HEK293 (cell line): ENCODE data around the gene FGR.

Experiments used
- OSR2 ChIP-seq: fragments of 450-650 bp; formaldehyde crosslinking; IDR thresholded peaks from 2 replicates; pipeline ENCODE4 v1.5.1; 2016; ENCODE audit warnings: missing biosample characterization, missing genetic modification characterization
- PRDM4 ChIP-seq: fragments of 450-650 bp; formaldehyde crosslinking; IDR thresholded peaks from 2 replicates; pipeline ENCODE4 v1.5.1; 2017; ENCODE audit warnings: missing biosample characterization, missing genetic modification characterization
- REPIN1 ChIP-seq: fragments of 450-650 bp; formaldehyde crosslinking; IDR thresholded peaks from 2 replicates; pipeline ENCODE4 v1.5.1; 2017; ENCODE audit warnings: missing biosample characterization, missing genetic modification characterization, low read depth
- YY1 ChIP-seq: fragments of 450-650 bp; formaldehyde crosslinking; IDR thresholded peaks from 2 replicates; pipeline ENCODE4 v1.5.1; 2018; ENCODE audit warnings: missing biosample characterization, missing genetic modification characterization
- ZBTB7A ChIP-seq: fragments of 450-650 bp; formaldehyde crosslinking; IDR thresholded peaks from 2 replicates; pipeline ENCODE4 v1.5.1; 2016; ENCODE audit warnings: low read depth, missing biosample characterization, missing genetic modification characterization
- ZNF114 ChIP-seq: fragments of 450-650 bp; formaldehyde crosslinking; IDR thresholded peaks from 2 replicates; pipeline ENCODE4 v1.5.0; 2017; ENCODE audit warnings: missing biosample characterization, missing genetic modification characterization
- ZNF157 ChIP-seq: fragments of 450-650 bp; formaldehyde crosslinking; IDR thresholded peaks from 2 replicates; pipeline ENCODE4 v1.5.1; 2016; ENCODE audit warnings: missing biosample characterization, missing genetic modification characterization
- ZNF280D ChIP-seq: fragments of 450-650 bp; formaldehyde crosslinking; IDR thresholded peaks from 2 replicates; pipeline ENCODE4 v1.5.1; 2016; ENCODE audit warnings: missing biosample characterization, missing genetic modification characterization
- ZNF549 ChIP-seq: fragments of 450-650 bp; IDR thresholded peaks from 2 replicates; pipeline ENCODE4 v1.5.1; 2018; ENCODE audit warnings: missing biosample characterization, missing genetic modification characterization, mild to moderate bottlenecking, inconsistent platforms, moderate library complexity
- ZNF561 ChIP-seq: fragments of 450-650 bp; IDR thresholded peaks from 2 replicates; pipeline ENCODE4 v1.5.1; 2018; ENCODE audit warnings: missing biosample characterization, missing genetic modification characterization, borderline replicate concordance
- ZNF585B ChIP-seq: fragments of 450-650 bp; formaldehyde crosslinking; IDR thresholded peaks from 2 replicates; pipeline ENCODE4 v1.5.1; 2016; ENCODE audit warnings: missing biosample characterization, missing genetic modification characterization
- ZNF639 ChIP-seq: fragments of 450-650 bp; formaldehyde crosslinking; IDR thresholded peaks from 2 replicates; pipeline ENCODE4 v1.5.1; 2016; ENCODE audit warnings: missing biosample characterization, missing genetic modification characterization
- ZNF701 ChIP-seq: fragments of 450-650 bp; formaldehyde crosslinking; IDR thresholded peaks from 2 replicates; pipeline ENCODE4 v1.5.1; 2016; ENCODE audit warnings: missing biosample characterization, missing genetic modification characterization
- ZNF768 ChIP-seq: fragments of 450-650 bp; formaldehyde crosslinking; IDR thresholded peaks from 2 replicates; pipeline ENCODE4 v1.5.1; 2018; ENCODE audit warnings: missing biosample characterization, mild to moderate bottlenecking, missing genetic modification characterization
- ZNF791 ChIP-seq: fragments of 450-650 bp; formaldehyde crosslinking; IDR thresholded peaks from 2 replicates; pipeline ENCODE4 v1.5.1; 2016; ENCODE audit warnings: missing biosample characterization, missing genetic modification characterization
- TF ChIP-seq, protein P1 (sequence below): fragments of 450-650 bp; formaldehyde crosslinking; IDR thresholded peaks from 2 replicates; pipeline ENCODE4 v1.5.1; 2016; ENCODE audit warnings: missing biosample characterization, missing genetic modification characterization
- TF ChIP-seq, protein P2 (sequence below): fragments of 450-650 bp; formaldehyde crosslinking; IDR thresholded peaks from 2 replicates; pipeline ENCODE4 v1.5.1; 2017; ENCODE audit warnings: missing biosample characterization, missing genetic modification characterization
- TF ChIP-seq, protein P3 (sequence below): fragments of 450-650 bp; formaldehyde crosslinking; IDR thresholded peaks from 2 replicates; pipeline ENCODE4 v1.5.1; 2016; ENCODE audit warnings: missing biosample characterization, missing genetic modification characterization
- TF ChIP-seq, protein P4 (sequence below): fragments of 450-650 bp; formaldehyde crosslinking; IDR thresholded peaks from 2 replicates; pipeline ENCODE4 v1.5.1; 2016; ENCODE audit warnings: missing biosample characterization, missing genetic modification characterization

Gene FGR

GRCh38 chr1:27671964-27672749 is 37.2 kb upstream of the FGR start, which contains the start of gene IFI6 (continued):
- TF ChIP-seq ZNF791 (no peak), REPIN1 (no peak), ZNF114 (tag by site-specific recombination) (no peak), ZNF768 (tag by site-specific recombination) (no peak), ZBTB7A (tag by site-specific recombination) (no peak), ZNF157 (no peak), YY1 (0 out of 2 replicates have a peak, but pooled peaks have one; percentile 15), OSR2 (tag by site-specific recombination) (no peak), ZNF280D (tag by site-specific recombination) (no peak), ZNF549 (tag by site-specific recombination) (no peak), PRDM4 (tag by site-specific recombination) (peak; percentile 100), ZNF561 (tag by site-specific recombination) (peak; percentile 76; the same call in 1 of the 2 replicates), ZNF701 (no peak), ZNF585B (tag by site-specific recombination) (no peak), ZNF639 (tag by site-specific recombination) (no peak)
- TF ChIP-seq, protein P1, sequence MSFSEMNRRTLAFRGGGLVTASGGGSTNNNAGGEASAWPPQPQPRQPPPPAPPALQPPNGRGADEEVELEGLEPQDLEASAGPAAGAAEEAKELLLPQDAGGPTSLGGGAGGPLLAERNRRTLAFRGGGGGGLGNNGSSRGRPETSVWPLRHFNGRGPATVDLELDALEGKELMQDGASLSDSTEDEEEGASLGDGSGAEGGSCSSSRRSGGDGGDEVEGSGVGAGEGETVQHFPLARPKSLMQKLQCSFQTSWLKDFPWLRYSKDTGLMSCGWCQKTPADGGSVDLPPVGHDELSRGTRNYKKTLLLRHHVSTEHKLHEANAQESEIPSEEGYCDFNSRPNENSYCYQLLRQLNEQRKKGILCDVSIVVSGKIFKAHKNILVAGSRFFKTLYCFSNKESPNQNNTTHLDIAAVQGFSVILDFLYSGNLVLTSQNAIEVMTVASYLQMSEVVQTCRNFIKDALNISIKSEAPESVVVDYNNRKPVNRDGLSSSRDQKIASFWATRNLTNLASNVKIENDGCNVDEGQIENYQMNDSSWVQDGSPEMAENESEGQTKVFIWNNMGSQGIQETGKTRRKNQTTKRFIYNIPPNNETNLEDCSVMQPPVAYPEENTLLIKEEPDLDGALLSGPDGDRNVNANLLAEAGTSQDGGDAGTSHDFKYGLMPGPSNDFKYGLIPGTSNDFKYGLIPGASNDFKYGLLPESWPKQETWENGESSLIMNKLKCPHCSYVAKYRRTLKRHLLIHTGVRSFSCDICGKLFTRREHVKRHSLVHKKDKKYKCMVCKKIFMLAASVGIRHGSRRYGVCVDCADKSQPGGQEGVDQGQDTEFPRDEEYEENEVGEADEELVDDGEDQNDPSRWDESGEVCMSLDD (tag by site-specific recombination): no peak
- TF ChIP-seq, protein P2, sequence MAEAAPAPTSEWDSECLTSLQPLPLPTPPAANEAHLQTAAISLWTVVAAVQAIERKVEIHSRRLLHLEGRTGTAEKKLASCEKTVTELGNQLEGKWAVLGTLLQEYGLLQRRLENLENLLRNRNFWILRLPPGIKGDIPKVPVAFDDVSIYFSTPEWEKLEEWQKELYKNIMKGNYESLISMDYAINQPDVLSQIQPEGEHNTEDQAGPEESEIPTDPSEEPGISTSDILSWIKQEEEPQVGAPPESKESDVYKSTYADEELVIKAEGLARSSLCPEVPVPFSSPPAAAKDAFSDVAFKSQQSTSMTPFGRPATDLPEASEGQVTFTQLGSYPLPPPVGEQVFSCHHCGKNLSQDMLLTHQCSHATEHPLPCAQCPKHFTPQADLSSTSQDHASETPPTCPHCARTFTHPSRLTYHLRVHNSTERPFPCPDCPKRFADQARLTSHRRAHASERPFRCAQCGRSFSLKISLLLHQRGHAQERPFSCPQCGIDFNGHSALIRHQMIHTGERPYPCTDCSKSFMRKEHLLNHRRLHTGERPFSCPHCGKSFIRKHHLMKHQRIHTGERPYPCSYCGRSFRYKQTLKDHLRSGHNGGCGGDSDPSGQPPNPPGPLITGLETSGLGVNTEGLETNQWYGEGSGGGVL (tag by site-specific recombination): no peak; the same call in 1 of the 2 replicates
- TF ChIP-seq, protein P3, sequence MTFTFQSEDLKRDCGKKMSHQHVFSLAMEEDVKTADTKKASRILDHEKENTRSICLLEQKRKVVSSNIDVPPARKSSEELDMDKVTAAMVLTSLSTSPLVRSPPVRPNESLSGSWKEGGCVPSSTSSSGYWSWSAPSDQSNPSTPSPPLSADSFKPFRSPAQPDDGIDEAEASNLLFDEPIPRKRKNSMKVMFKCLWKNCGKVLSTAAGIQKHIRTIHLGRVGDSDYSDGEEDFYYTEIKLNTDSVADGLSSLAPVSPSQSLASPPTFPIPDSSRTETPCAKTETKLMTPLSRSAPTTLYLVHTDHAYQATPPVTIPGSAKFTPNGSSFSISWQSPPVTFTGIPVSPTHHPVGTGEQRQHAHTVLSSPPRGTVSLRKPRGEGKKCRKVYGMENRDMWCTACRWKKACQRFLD (tag by site-specific recombination): no peak
- TF ChIP-seq, protein P4, sequence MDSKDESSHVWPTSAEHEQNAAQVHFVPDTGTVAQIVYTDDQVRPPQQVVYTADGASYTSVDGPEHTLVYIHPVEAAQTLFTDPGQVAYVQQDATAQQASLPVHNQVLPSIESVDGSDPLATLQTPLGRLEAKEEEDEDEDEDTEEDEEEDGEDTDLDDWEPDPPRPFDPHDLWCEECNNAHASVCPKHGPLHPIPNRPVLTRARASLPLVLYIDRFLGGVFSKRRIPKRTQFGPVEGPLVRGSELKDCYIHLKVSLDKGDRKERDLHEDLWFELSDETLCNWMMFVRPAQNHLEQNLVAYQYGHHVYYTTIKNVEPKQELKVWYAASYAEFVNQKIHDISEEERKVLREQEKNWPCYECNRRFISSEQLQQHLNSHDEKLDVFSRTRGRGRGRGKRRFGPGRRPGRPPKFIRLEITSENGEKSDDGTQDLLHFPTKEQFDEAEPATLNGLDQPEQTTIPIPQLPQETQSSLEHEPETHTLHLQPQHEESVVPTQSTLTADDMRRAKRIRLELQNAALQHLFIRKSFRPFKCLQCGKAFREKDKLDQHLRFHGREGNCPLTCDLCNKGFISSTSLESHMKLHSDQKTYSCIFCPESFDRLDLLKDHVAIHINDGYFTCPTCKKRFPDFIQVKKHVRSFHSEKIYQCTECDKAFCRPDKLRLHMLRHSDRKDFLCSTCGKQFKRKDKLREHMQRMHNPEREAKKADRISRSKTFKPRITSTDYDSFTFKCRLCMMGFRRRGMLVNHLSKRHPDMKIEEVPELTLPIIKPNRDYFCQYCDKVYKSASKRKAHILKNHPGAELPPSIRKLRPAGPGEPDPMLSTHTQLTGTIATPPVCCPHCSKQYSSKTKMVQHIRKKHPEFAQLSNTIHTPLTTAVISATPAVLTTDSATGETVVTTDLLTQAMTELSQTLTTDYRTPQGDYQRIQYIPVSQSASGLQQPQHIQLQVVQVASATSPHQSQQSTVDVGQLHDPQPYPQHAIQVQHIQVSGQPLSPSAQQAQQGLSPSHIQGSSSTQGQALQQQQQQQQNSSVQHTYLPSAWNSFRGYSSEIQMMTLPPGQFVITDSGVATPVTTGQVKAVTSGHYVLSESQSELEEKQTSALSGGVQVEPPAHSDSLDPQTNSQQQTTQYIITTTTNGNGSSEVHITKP: peak; percentile 57; the same call in 1 of the 2 replicates
